Chondrocyte (in vitro differentiated cells): Measurements from ENCODE around the gene OR4K17. TPM values are rescaled to one million over a fixed set of nuclear protein-coding genes. Genes with fewer than 3 reads are reported as not detected.

Experiments used
- DNase-seq: peaks from one replicate; pipeline ENCODE4 v3.0.0; 2021; ENCODE audit warnings: mixed read lengths, low spot score
- H3K27ac Mint-ChIP-seq: one replicate; pipeline ENCODE4 v1.8.0; 2021; ENCODE audit warnings: mild to moderate bottlenecking, moderate library complexity, mixed read lengths; ENCODE audit not compliant: unreplicated experiment
- H3K27me3 Mint-ChIP-seq: 2 replicates; pipeline ENCODE4 v1.8.0; 2021; ENCODE audit warnings: low read depth, mixed read lengths
- H3K36me3 Mint-ChIP-seq: 2 replicates; pipeline ENCODE4 v1.8.0; 2021; ENCODE audit warnings: low read depth, mixed read lengths
- H3K4me1 Mint-ChIP-seq: 2 replicates; pipeline ENCODE4 v1.8.0; 2021; ENCODE audit warnings: low read depth, mild to moderate bottlenecking, mixed read lengths
- H3K4me3 Mint-ChIP-seq: one replicate; pipeline ENCODE4 v1.8.0; 2021; ENCODE audit warnings: mild to moderate bottlenecking, moderate library complexity, mixed read lengths; ENCODE audit not compliant: unreplicated experiment
- H3K9me3 Mint-ChIP-seq: 2 replicates; pipeline ENCODE4 v1.8.0; 2021; ENCODE audit warnings: low read depth, mixed read lengths
- total RNA-seq: library from RNA; stranded (reverse); gene quantifications from 3 replicates; pipeline ENCODE4 v1.2.1, GENCODE V29; 2021
- TF ChIP-seq, protein P1 (sequence below): fragments of 200-600 bp; sonication (generic); IDR thresholded peaks from 2 replicates; pipeline ENCODE4 v1.5.0; 2021; ENCODE audit warnings: antibody characterized with exemption, mild to moderate bottlenecking, moderate library complexity

Gene OR4K17
- total RNA-seq, 1 donor from 2014 or later, result not detected

DNA sequence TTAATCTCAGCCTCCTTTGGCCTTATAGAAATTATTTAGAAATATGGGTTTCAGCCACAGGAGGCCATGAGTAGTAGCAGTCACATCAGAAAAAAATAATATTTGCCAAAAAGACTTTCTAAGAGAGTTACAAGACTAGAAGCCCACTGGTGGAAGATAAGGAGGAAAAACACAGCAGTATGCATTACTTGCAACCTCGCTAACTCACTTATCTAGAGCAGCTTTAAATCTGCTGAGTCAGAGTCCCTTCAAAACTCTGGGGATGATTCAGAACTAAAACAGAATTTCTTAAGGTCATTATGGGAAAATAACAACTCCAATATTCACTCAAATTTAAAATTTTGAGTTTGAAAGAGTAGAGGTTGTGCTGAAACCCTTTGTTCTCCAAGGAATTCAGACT lies 6.2 kb downstream of the OR4K17 start:
- Mint-ChIP-seq H3K9me3 (peaks cover 51% of the 10 kb centered on the region), H3K36me3 (no peaks in the 10 kb centered on the region), H3K27ac (no peak overlapping the region), H3K4me3 (no peak overlapping the region), H3K27me3 (no peaks in the 10 kb centered on the region), H3K4me1 (no peaks in the 10 kb centered on the region)
- TF ChIP-seq, protein P1, sequence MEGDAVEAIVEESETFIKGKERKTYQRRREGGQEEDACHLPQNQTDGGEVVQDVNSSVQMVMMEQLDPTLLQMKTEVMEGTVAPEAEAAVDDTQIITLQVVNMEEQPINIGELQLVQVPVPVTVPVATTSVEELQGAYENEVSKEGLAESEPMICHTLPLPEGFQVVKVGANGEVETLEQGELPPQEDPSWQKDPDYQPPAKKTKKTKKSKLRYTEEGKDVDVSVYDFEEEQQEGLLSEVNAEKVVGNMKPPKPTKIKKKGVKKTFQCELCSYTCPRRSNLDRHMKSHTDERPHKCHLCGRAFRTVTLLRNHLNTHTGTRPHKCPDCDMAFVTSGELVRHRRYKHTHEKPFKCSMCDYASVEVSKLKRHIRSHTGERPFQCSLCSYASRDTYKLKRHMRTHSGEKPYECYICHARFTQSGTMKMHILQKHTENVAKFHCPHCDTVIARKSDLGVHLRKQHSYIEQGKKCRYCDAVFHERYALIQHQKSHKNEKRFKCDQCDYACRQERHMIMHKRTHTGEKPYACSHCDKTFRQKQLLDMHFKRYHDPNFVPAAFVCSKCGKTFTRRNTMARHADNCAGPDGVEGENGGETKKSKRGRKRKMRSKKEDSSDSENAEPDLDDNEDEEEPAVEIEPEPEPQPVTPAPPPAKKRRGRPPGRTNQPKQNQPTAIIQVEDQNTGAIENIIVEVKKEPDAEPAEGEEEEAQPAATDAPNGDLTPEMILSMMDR, result no peak
- no peak for DNase-seq

DNA sequence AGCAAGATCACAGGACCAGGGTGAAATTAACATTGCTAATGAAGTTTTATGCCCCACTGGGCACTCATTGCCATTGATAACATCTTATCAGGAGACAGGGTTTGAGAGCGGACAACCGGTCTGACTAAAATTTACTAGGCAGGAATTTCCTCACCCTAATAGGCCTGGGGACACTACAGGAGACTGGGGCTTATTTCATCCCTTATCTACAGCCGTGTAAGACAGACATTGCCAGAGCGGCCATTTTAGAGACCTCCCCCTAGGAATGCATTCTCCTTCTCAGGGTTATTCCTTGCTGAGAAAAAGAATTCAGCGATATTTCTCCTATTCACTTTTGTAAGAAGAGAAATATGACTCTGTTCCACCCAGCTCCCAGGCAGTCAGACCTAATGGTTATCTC lies 8.3 kb downstream of the OR4K17 start:
- H3K27ac Mint-ChIP-seq, result no peak overlapping the region
- TF ChIP-seq, protein P1, result no peak
- DNase-seq, result no peak
- H3K9me3 Mint-ChIP-seq, result peaks cover 60% of the 10 kb centered on the region
- no peaks in the 10 kb centered on the region for H3K4me1 Mint-ChIP-seq
- no peaks in the 10 kb centered on the region for H3K27me3 Mint-ChIP-seq
- H3K4me3 Mint-ChIP-seq, result no peak overlapping the region
- no peaks in the 10 kb centered on the region for H3K36me3 Mint-ChIP-seq

DNA sequence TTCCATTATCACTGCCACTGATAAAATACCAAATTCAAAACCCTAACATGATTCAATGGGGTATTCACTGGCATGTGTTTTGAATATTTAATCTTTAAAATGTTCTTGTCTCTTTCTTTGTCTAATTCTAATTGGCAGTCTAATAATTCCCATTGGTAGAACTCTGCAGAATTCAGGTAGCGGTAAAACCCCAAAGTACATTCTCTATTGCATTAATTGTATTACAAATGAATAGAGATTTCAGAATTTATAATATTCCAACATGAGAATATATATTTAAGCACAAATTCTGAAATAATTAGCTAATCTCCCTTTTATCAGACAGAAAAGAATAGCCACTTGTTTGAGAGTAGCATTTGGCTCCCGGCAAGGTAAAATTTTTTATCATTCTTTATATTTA lies 28.0 kb downstream of the OR4K17 start, which contains the start of gene OR4N5:
OR4N5 (plus strand) TSS at position 301 of the 400 bp plus-strand sequence. CDS start 4,916 bp downstream, outside the sequence.
- Mint-ChIP-seq H3K4me1 (no peaks in the 10 kb centered on the region), H3K27ac (no peak within 1 kb of the TSS), H3K4me3 (no peak within 1 kb of the TSS), H3K9me3 (peaks cover 17% of the 10 kb centered on the region), H3K36me3 (no peaks in the 10 kb centered on the region), H3K27me3 (no peaks in the 10 kb centered on the region)
- TF ChIP-seq, protein P1, result no peak
- DNase-seq, result no peak

DNA sequence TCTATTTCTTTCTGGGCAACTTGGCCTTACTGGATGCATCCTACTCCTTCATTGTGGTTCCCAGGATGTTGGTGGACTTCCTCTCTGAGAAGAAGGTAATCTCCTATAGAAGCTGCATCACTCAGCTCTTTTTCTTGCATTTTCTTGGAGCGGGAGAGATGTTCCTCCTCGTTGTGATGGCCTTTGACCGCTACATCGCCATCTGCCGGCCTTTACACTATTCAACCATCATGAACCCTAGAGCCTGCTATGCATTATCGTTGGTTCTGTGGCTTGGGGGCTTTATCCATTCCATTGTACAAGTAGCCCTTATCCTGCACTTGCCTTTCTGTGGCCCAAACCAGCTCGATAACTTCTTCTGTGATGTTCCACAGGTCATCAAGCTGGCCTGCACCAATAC lies 33.4 kb downstream of the OR4K17 start:
- TF ChIP-seq, protein P1, result no peak
- Mint-ChIP-seq H3K9me3 (peaks cover 18% of the 10 kb centered on the region), H3K4me3 (no peak overlapping the region), H3K36me3 (no peaks in the 10 kb centered on the region), H3K27me3 (no peaks in the 10 kb centered on the region), H3K4me1 (no peaks in the 10 kb centered on the region), H3K27ac (no peak overlapping the region)
- no peak for DNase-seq

DNA sequence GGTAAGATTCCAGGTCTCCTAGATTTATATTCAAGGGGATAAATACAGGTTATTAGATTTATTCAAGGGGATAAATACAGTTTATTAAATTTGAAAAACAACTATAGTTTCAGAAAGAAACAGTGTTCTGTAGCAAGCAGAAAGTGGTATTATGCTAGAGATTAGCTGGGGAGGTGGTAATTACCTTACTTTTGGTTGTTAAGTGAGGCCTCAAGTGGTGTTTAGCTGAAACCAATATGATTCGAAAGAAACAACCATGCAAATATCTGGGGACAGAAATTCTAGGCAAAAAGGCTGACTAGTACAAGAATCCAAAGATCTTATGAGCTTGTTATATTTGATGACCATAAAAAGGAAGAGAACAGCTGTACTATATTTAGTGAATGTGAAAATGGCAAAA lies 34.3 kb downstream of the OR4K17 start:
- TF ChIP-seq, protein P1, result no peak
- H3K4me1 Mint-ChIP-seq, result no peaks in the 10 kb centered on the region
- peaks cover 25% of the 10 kb centered on the region for H3K9me3 Mint-ChIP-seq
- no peak overlapping the region for H3K4me3 Mint-ChIP-seq
- DNase-seq, result no peak
- no peaks in the 10 kb centered on the region for H3K36me3 Mint-ChIP-seq
- no peak overlapping the region for H3K27ac Mint-ChIP-seq
- no peaks in the 10 kb centered on the region for H3K27me3 Mint-ChIP-seq
